HG03097 (cell line): Measurements from ENCODE around the gene SRGAP1.
"Not testable (repeated sequence)": the region's sequence is repeated elsewhere in the genome, so short reads cannot be mapped to it uniquely, and the experiment has no call there.

ENCODE experiments used
- ATAC-seq: cut with Tn5 transposase; IDR thresholded peaks from one replicate; pipeline ENCODE4 v1.9.1; 2021; ENCODE audit not compliant: unreplicated experiment, low FRiP score

The SRGAP1 gene

DNA sequence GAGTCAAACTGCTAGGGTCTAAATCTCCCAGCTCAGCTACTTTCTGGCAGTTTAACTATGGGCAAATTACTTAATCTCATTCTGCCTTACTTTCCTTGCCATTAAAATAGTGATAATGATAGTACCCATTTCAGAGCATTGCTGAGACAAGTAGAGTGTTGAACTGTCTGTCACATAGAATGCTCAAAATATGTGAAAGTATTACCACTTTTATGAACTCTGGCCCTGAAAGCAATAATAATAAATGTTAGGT is 19.9 kb downstream of the SRGAP1 start:
- ATAC-seq = no peak

- ATAC-seq = no peak
Measured at GRCh38 chr12:63865448-63865847, 20.9 kb downstream of the SRGAP1 start.

GRCh38 chr12:63867053-63867452 is 22.6 kb downstream of the SRGAP1 start:
- no peak for ATAC-seq

DNA sequence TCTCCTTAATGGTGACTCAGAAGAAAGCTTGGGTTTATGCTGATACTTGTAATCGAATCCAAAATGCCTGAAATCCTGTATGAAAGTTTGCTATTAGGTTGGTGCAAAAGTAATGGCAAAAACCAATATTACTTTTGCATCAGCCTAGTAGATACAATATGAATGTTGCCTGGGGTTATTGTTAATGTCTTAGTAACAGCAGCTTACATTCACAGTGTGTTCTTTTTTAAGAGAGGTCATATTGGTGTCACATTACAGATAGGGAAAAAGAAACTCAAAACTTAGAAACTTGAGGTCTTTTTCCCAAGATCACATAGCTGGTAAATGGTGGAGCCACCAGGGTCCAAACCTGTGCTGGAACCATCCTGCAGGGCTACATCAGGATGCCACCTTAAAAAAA is 25.2 kb downstream of the SRGAP1 start:
- ATAC-seq = no peak

DNA sequence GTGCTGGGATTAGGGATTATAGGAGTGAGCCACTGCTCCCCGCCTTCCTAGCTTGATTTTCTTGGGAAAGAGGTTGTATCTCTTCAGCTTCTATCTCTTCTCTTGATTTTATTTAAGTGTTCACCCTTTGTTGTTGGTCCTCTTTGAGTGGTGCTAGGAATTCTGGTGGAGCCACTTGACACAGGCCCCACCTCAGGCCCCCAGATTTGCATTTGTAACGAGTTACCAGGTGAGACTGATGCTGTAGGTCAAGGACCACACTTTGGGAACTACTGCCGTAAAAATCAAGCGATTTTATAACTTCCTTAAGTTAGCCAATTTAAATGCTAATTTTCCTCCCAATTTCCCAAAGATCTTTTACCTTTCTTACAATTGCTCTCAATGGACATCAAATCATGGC is 26.3 kb downstream of the SRGAP1 start:
- no peak for ATAC-seq

- no peak for ATAC-seq
Measured at GRCh38 chr12:63874897-63875480, 30.5 kb downstream of the SRGAP1 start.

DNA sequence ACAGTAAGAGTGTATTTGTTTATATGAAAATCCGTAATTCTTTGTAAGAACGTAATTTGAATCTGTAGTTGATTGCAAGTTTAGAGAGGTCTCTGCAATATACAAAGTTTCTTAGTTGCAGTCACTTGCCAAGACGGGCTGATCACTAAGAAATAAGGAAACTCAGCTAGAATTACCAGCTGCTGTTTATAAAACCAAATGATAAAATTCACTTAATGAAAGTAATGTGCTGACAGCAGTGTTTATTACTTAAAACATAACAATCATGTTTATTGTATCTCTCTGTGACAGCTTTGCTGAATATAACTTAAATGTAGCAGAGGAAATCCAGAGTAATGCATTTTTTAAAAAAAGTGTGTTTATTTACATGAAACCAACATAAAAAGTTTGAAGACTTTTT is 31.2 kb downstream of the SRGAP1 start:
- no peak for ATAC-seq

DNA sequence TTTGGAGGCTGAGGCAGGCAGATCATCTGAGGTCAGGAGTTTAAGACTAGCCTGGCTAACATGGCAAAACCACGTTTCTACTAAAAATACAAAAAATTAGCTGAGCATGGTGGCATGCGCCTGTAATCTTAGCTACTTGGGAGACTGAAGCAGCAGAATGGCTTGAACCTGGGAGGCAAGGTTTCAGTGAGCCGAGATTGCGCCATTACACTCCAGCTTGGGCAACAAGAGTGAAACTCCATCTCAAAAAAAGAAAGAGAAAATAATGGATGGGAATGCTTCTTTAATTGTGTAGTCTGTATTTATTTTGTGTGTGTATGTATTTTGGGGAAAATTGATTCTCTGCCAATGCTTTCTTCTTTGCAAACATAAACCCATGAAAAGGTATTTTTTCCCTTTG is 32.5 kb downstream of the SRGAP1 start:
- ATAC-seq = no peak

GRCh38 chr12:63877693-63878092 is 33.2 kb downstream of the SRGAP1 start:
- no peak for ATAC-seq

GRCh38 chr12:63880235-63880634 is 35.7 kb downstream of the SRGAP1 start:
- not testable (repeated sequence) for ATAC-seq

GRCh38 chr12:63880742-63881263 is 36.3 kb downstream of the SRGAP1 start:
- no peak for ATAC-seq

DNA sequence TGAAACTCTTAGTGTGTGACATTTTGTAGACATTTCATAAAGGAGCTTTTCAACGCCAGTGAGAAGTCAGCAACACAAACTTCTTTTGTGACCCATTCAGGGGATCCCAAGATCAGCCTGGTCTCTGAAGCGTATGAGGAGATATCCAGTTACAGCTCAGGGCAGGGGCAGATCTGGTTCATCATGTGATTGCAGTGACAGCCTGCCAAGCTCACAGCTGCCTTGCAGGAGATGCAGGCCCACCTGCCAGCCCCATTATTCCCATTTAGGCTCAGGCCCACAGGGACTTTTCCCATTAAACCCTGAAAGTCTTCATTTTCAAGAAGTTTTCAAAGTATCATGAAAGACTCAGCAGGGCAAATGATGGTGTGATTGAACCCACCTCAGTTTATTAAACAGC is 38.3 kb downstream of the SRGAP1 start:
- no peak for ATAC-seq

GRCh38 chr12:63885401-63885800 is 40.9 kb downstream of the SRGAP1 start:
- no peak for ATAC-seq

GRCh38 chr12:63888908-63889635 is 44.6 kb downstream of the SRGAP1 start:
- no peak for ATAC-seq

DNA sequence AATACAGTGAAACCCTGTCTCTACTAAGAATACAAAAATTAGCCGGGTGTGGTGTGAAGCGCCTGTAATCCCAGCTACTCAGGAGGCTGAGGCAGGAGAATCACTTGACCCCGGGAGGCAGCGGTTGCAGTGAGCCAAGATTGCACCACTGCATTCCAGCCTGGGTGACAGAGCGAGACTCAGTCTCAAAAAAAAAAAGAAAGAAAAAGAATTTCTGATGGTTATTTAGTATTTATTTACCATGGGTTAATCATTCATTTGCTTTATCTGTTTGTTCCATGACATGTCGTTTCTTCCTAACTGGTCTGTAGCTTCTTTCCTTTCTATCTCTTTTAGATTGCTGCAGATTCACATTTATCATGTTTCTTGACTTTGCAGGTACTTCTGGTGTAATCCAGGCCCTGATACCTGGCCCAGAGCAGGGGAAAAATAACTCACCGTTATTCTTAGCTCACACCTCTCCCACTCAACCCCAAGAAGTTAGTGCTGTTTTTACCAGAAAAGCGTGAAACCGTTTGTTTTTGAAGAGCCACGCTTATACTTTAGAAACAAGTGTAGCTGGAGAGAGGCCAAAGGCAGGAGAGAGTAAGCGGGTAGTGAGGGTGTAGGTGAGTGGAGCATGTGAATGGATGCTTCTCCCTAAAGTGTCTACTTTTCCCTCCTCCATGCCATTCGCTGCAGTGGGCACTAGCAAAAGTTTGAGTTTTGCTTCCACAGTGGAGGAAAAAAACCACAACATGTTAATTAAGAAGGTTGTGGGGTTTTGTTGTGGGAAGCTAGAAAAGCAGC is 45.4 kb downstream of the SRGAP1 start:
- ATAC-seq = no peak

DNA sequence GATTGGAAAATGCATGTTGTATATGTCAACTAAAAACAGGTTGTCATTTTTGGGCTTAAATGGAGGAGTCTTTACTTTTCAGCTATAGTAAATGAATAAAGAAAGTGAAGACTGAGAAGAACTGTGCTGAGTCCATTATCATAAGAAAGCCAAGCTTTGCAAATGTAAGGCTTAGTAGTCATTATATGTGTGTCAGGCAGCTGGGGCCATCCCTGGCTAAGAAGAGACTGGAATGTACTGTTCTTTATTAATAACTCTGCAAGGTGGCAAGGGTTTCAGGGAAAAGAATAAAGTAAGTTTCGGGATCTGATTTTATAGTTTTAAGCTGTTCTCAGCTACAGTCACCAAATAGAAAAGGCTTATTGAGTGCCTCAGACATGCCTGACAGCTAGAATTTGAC is 48.7 kb downstream of the SRGAP1 start:
- no peak for ATAC-seq

DNA sequence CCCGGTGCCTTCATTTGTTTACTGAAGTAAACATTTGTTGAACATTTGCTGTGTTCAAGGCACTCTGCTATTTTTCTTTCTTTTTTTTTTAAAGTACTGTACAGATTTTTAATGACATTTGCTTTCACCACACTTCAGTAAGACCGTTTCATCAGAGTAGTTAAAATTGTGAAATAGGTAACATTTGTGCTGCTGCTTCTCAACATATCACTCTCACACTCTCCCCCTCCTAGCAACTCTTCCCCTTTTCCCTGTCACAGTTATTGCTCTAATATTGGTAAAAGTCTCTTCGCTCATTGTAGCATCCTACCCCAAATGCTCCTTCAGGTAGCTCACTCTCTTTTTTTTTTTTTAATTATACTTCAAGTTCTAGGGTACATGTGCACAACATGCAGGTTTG is 49.6 kb downstream of the SRGAP1 start:
- no peak for ATAC-seq

GRCh38 chr12:63895841-63896240 is 51.3 kb downstream of the SRGAP1 start:
- no peak for ATAC-seq

DNA sequence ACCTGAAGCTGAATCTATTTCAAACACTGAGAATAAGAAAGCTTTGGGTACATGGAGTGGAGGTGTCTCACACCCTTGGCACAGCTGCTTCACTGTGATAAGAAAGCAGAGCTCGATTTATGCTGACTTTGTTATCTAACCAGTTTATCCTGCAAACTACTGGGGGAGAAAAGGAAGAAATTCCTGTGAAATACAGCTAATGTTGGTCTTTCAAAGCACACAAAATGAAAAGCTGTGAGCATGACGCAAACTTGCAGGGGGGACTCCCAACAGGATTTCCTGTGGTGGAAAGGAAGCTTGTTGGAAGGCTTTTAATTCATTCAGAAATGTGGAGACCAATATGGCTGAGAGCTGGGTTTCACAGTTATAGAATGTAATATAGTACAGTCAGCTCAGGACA is 53.4 kb downstream of the SRGAP1 start:
- ATAC-seq = no peak

DNA sequence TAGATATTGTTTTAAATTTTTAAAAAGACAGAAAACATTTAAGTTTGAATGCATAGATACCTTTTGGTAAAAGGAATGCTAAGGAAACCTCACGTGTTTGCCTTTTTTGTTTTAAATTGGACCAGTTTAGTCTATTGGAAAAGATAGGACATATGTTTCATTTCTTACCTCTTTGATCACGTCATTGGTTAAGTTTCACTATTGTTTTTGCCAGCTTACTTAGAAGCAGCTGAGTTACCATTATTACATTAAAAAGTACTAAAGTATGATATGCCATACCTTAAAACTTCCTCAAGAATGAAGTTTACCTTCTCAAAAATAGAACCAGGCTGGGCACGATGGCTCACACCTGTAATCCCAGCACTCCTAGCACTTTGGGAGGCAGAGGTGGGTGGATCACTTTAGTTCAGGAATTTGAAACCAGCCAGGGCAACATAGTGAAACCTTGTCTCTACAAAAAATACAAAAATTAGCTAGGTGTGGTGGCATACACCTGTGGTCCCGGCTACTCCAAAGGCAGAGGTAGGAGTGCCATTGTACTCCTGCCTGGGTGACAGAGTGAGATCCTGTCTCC is 54.4 kb downstream of the SRGAP1 start:
- no peak for ATAC-seq

- no peak for ATAC-seq
Measured at GRCh38 chr12:63899396-63899795, 54.9 kb downstream of the SRGAP1 start.
